Naive thymus-derived CD4-positive, alpha-beta T cell (primary cell): ENCODE data around the gene SPON1. TPM values are rescaled to one million over a fixed set of nuclear protein-coding genes. Genes with fewer than 3 reads are reported as not detected.

Experiments
- ATAC-seq: fragments of 150-1000 bp; cut with Tn5 transposase; 2 replicates; pipeline ENCODE4 v1.10.0; 2021; ENCODE audit warnings: mild to moderate bottlenecking, moderate library complexity
- CTCF ChIA-PET: fragments of 350-600 bp; sonication (Branson Sonifier 250); formaldehyde crosslinking; loops from one replicate; lab custom pipeline; 2021; ENCODE audit warnings: antibody characterized with exemption; lab: Charles Lee
- POLR2A ChIA-PET: fragments of 350-600 bp; sonication (Branson Sonifier 250); formaldehyde crosslinking; loops from one replicate; lab custom pipeline; 2021; ENCODE audit warnings: antibody characterized with exemption, inconsistent platforms; lab: Charles Lee
- DNase-seq, 9 donors: peaks; one replicate each; pipeline versions ENCODE4 v3.0.0 to v3.0.0-alpha.2; 2020 to 2022; ENCODE audit warnings: mixed read lengths in 1 of 9
- H3K27ac ChIP-seq: one replicate; pipeline ENCODE4 v1.7.0; 2013; ENCODE audit warnings: mild to moderate bottlenecking, low read depth, low read length, moderate library complexity
- H3K27me3 ChIP-seq, 2 donors: one replicate each; pipeline ENCODE4 v1.7.0; 2013; ENCODE audit warnings: low read length in 2 of 2, mild to moderate bottlenecking in 2 of 2, moderate library complexity in 2 of 2; ENCODE audit not compliant: control insufficient read depth in 2 of 2, insufficient read depth in 2 of 2
- H3K36me3 ChIP-seq, 3 experiments: 1 replicate in 2 of 3; 2 replicates in 1 of 3; pipeline ENCODE4 v1.7.0; 2013; ENCODE audit warnings: low read length in 3 of 3, mild to moderate bottlenecking in 3 of 3, moderate library complexity in 1 of 3; ENCODE audit not compliant: insufficient read depth in 3 of 3, control insufficient read depth in 2 of 3
- H3K4me1 ChIP-seq, 2 donors: one replicate each; pipeline ENCODE4 v1.7.0; 2013; ENCODE audit warnings: low read length in 2 of 2, mild to moderate bottlenecking in 2 of 2, moderate library complexity in 1 of 2; ENCODE audit not compliant: control insufficient read depth in 2 of 2, insufficient read depth in 2 of 2
- H3K4me3 ChIP-seq: 2 replicates; pipeline ENCODE4 v1.7.0; 2013; ENCODE audit warnings: mild to moderate bottlenecking, low read length
- H3K9me3 ChIP-seq, 3 experiments: 1 replicate in 2 of 3; 2 replicates in 1 of 3; pipeline ENCODE4 v1.7.0; 2013; ENCODE audit warnings: low read length in 3 of 3; ENCODE audit not compliant: control insufficient read depth in 2 of 3
- H3K27ac Mint-ChIP-seq, 9 donors: one replicate each; pipeline ENCODE4 v1.8.0; 2020 to 2022; ENCODE audit warnings: mixed read lengths in 9 of 9, mild to moderate bottlenecking in 8 of 9, moderate library complexity in 5 of 9, inconsistent platforms in 2 of 9
- H3K27me3 Mint-ChIP-seq, 5 donors: one replicate each; pipeline ENCODE4 v1.8.0; 2021 to 2022; ENCODE audit warnings: mixed read lengths in 5 of 5, mild to moderate bottlenecking in 1 of 5
- H3K36me3 Mint-ChIP-seq, 5 donors: one replicate each; pipeline ENCODE4 v1.8.0; 2020 to 2022; ENCODE audit warnings: mixed read lengths in 5 of 5, mild to moderate bottlenecking in 3 of 5, inconsistent platforms in 1 of 5
- H3K4me1 Mint-ChIP-seq, 7 donors: one replicate each; pipeline ENCODE4 v1.8.0; 2020 to 2022; ENCODE audit warnings: mixed read lengths in 7 of 7, mild to moderate bottlenecking in 3 of 7, inconsistent platforms in 1 of 7
- H3K4me3 Mint-ChIP-seq, 10 donors: one replicate each; pipeline ENCODE4 v1.8.0; 2020 to 2022; ENCODE audit warnings: mild to moderate bottlenecking in 10 of 10, mixed read lengths in 10 of 10, moderate library complexity in 6 of 10, inconsistent platforms in 2 of 10
- H3K9me3 Mint-ChIP-seq, 11 donors: one replicate each; pipeline ENCODE4 v1.8.0; 2020 to 2022; ENCODE audit warnings: mixed read lengths in 11 of 11, mild to moderate bottlenecking in 4 of 11, inconsistent platforms in 1 of 11, moderate library complexity in 1 of 11
- intact Hi-C, 2 donors: fragments of 100-400 bp; cut with micrococcal nuclease; formaldehyde crosslinking; loops; one replicate each; pipeline ENCODE4 v1.15.1; 2023
- polyA plus RNA-seq, 2 donors: library from polyadenylated mRNA; unstranded; fragments of 300-500 nt; fragmentation: Illumina TruSeq; gene quantifications; one replicate each; pipeline ENCODE4 v1.2.3, GENCODE V29; 2021
- total RNA-seq, 6 experiments: library from RNA in 5 of 6; stranded (reverse) in 5 of 6; gene quantifications; 1 replicate in 5 of 6; 2 replicates in 1 of 6; pipeline ENCODE4 v1.2.3 and lab custom pipeline; 2021 to 2026

SPON1 gene
- total and polyA plus RNA-seq, 7 experiments from 2014 or later = 0.35 to 20.8 (median 1.6) TPM

GRCh38 chr11:14118072-14118471 lies 155.5 kb downstream of the SPON1 start:
- no peak overlapping the region for H3K4me3 ChIP-seq
- DNase-seq (no peak), ATAC-seq (no peak)
- Mint-ChIP-seq H3K36me3 (peaks cover 0 to 13% (median 3%) of the 10 kb centered on the region in 5 donors), H3K27me3 (peaks cover 0 to 3% (median 0%) of the 10 kb centered on the region in 5 donors), H3K4me1 (peaks cover 4 to 22% (median 6%) of the 10 kb centered on the region in 7 donors), H3K4me3 (no peak overlapping the region), H3K27ac (no peak overlapping the region), H3K9me3 (peaks cover 0 to 9% (median 2%) of the 10 kb centered on the region in 11 donors)
- no peaks in the 10 kb centered on the region for H3K36me3 ChIP-seq
- no peaks in the 10 kb centered on the region for H3K4me1 ChIP-seq
- no peaks in the 10 kb centered on the region for H3K9me3 ChIP-seq
- no peaks in the 10 kb centered on the region for H3K27me3 ChIP-seq
- no peak overlapping the region for H3K27ac ChIP-seq
- intact Hi-C loops = no loop called here
- ChIA-PET CTCF (interaction anchor here (1.0 kb wide), 1 partner anchor 9 kb away, joined by 3 read pairs; no protein-coding TSS in a partner anchor), POLR2A (no interaction called here)

GRCh38 chr11:14119357-14119756 lies 156.8 kb downstream of the SPON1 start:
- ATAC-seq = no peak
- no peaks in the 10 kb centered on the region for H3K4me1 ChIP-seq
- H3K9me3 ChIP-seq = no peaks in the 10 kb centered on the region
- no peak overlapping the region for H3K4me3 Mint-ChIP-seq
- peaks cover 4 to 18% (median 6%) of the 10 kb centered on the region in 7 donors for H3K4me1 Mint-ChIP-seq
- H3K36me3 Mint-ChIP-seq = peaks cover 0 to 16% (median 10%) of the 10 kb centered on the region in 5 donors
- H3K27ac Mint-ChIP-seq = no peak overlapping the region
- no peak overlapping the region for H3K4me3 ChIP-seq
- no peak overlapping the region for H3K27ac ChIP-seq
- POLR2A ChIA-PET = no interaction called here
- H3K9me3 Mint-ChIP-seq = peaks cover 0 to 20% (median 4%) of the 10 kb centered on the region in 11 donors
- H3K27me3 Mint-ChIP-seq = peaks cover 0 to 3% (median 0%) of the 10 kb centered on the region in 5 donors
- no peaks in the 10 kb centered on the region for H3K27me3 ChIP-seq
- peak in 1 of 9 donors; percentile 1 for DNase-seq
- CTCF ChIA-PET = interaction anchor here (1.2 kb wide), 1 partner anchor 108 kb away, joined by 3 read pairs; no protein-coding TSS in a partner anchor
- H3K36me3 ChIP-seq = no peaks in the 10 kb centered on the region
- intact Hi-C loops = no loop called here

GRCh38 chr11:14124350-14124749 lies 161.8 kb downstream of the SPON1 start:
- POLR2A ChIA-PET = no interaction called here

DNA sequence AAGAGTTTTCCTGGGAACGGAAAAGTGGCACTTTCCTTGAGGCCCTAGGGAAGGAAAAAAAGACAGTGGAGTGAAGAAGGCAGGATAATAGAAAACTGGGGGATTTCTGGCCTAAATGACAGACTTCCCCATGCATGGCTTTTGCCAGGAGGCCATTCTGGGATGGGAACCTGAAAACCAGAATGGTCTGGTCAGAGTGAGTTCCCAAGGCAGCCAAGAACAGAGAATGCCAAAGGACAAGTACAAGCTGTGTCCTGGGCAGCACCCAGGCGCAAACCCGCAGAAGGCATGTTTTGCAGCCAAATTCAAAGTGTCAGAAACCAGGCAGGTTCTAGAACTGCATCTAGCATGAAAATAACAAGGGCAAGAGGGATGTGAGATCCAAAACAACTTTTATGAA lies 162.4 kb downstream of the SPON1 start:
- Mint-ChIP-seq H3K4me3 (no peak overlapping the region), H3K27ac (no peak overlapping the region), H3K36me3 (peaks cover 0 to 25% (median 13%) of the 10 kb centered on the region in 5 donors), H3K4me1 (peaks cover 0 to 8% (median 0%) of the 10 kb centered on the region in 7 donors), H3K27me3 (no peaks in the 10 kb centered on the region), H3K9me3 (peaks cover 0 to 22% (median 5%) of the 10 kb centered on the region in 11 donors)
- Histone ChIP-seq H3K9me3 (no peaks in the 10 kb centered on the region), H3K4me1 (no peaks in the 10 kb centered on the region), H3K36me3 (no peaks in the 10 kb centered on the region), H3K4me3 (no peak overlapping the region), H3K27ac (no peak overlapping the region), H3K27me3 (no peaks in the 10 kb centered on the region)
- no peak for ATAC-seq
- intact Hi-C loops = no loop called here
- CTCF ChIA-PET = no interaction called here
- DNase-seq = no peak
- POLR2A ChIA-PET = no interaction called here

More at GRCh38 chr11:14124350-14124749, 161.8 kb downstream of the SPON1 start:
- Mint-ChIP-seq H3K4me1 (peaks cover 0 to 8% (median 2%) of the 10 kb centered on the region in 7 donors), H3K27me3 (no peaks in the 10 kb centered on the region), H3K4me3 (no peak overlapping the region), H3K36me3 (peaks cover 0 to 19% (median 13%) of the 10 kb centered on the region in 5 donors), H3K9me3 (peaks cover 0 to 17% (median 4%) of the 10 kb centered on the region in 11 donors), H3K27ac (no peak overlapping the region)
- Histone ChIP-seq H3K36me3 (no peaks in the 10 kb centered on the region), H3K9me3 (no peaks in the 10 kb centered on the region), H3K27me3 (no peaks in the 10 kb centered on the region), H3K4me1 (no peaks in the 10 kb centered on the region), H3K4me3 (no peak overlapping the region), H3K27ac (no peak overlapping the region)
- DNase-seq (no peak), ATAC-seq (no peak)
- intact Hi-C loops = no loop called here
- CTCF ChIA-PET = interaction anchor here (0.9 kb wide), 1 partner anchor 88 kb away, joined by 3 read pairs; no protein-coding TSS in a partner anchor

DNA sequence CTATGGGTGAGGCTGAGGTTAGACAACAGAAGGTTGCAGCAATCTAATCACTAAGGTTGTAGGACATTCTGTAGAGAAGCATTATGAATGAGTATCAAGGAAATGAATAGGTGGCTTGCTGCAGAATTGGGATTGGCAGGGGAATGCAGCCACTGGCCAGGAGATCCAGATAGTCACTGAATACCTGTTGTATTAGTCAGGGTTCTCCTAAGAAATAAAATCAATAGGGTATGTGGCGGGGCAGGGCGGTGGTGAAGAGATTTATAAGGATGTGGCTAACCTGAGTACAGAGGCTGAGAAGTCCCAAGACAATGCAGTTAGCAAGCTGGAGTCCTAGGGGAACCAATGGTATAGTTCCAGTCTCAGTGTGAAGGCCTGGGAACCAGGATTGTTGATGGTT lies 163.0 kb downstream of the SPON1 start:
- Histone ChIP-seq H3K9me3 (no peaks in the 10 kb centered on the region), H3K27ac (no peak overlapping the region), H3K27me3 (no peaks in the 10 kb centered on the region), H3K4me1 (no peaks in the 10 kb centered on the region), H3K36me3 (no peaks in the 10 kb centered on the region), H3K4me3 (no peak overlapping the region)
- DNase-seq (no peak), ATAC-seq (no peak)
- H3K9me3 Mint-ChIP-seq = peaks cover 0 to 23% (median 5%) of the 10 kb centered on the region in 11 donors
- H3K27me3 Mint-ChIP-seq = no peaks in the 10 kb centered on the region
- POLR2A ChIA-PET = no interaction called here
- H3K4me1 Mint-ChIP-seq = peaks cover 0 to 8% (median 0%) of the 10 kb centered on the region in 7 donors
- intact Hi-C loops = no loop called here
- CTCF ChIA-PET = no interaction called here
- peak overlapping the region in 1 of 9 donors; percentile 38 for H3K27ac Mint-ChIP-seq
- H3K4me3 Mint-ChIP-seq = no peak overlapping the region
- peaks cover 0 to 26% (median 13%) of the 10 kb centered on the region in 5 donors for H3K36me3 Mint-ChIP-seq

DNA sequence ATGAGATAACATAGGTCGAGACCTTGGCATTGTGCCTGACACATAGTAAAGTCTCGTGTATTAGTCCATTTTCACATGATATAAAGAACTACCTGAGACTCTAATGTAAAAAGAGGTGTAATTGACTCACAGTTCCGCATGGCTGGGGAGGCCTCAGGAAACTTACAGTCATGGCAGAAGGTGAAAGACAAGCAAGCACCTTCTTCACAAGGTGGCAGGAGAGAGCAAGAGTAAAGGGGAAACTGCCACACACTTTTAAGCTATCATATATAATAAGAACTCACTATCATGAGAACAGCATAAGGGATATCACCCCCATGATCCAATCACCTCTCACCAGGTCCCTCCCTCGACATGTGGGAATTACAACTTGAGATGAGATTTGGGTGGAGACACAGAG lies 165.2 kb downstream of the SPON1 start:
- Mint-ChIP-seq H3K27me3 (peaks cover 0 to 2% (median 0%) of the 10 kb centered on the region in 5 donors), H3K27ac (no peak overlapping the region), H3K4me3 (no peak overlapping the region), H3K9me3 (peaks cover 0 to 23% (median 4%) of the 10 kb centered on the region in 11 donors), H3K36me3 (peaks cover 0 to 26% (median 10%) of the 10 kb centered on the region in 5 donors), H3K4me1 (peaks cover 0 to 10% (median 0%) of the 10 kb centered on the region in 7 donors)
- ChIA-PET POLR2A (no interaction called here), CTCF (no interaction called here)
- DNase-seq = no peak
- Histone ChIP-seq H3K27ac (no peak overlapping the region), H3K4me1 (no peaks in the 10 kb centered on the region), H3K27me3 (no peaks in the 10 kb centered on the region), H3K36me3 (no peaks in the 10 kb centered on the region), H3K4me3 (no peak overlapping the region), H3K9me3 (no peaks in the 10 kb centered on the region)
- intact Hi-C loops = no loop called here
- no peak for ATAC-seq

- Mint-ChIP-seq H3K27ac (peak overlapping the region in 1 of 9 donors; percentile 26), H3K36me3 (peaks cover 0 to 11% (median 3%) of the 10 kb centered on the region in 5 donors), H3K4me3 (no peak overlapping the region), H3K4me1 (peaks cover 0 to 3% (median 0%) of the 10 kb centered on the region in 7 donors), H3K27me3 (peaks cover 0 to 5% (median 0%) of the 10 kb centered on the region in 5 donors), H3K9me3 (peaks cover 0 to 16% (median 3%) of the 10 kb centered on the region in 11 donors)
- ChIA-PET CTCF (no interaction called here), POLR2A (no interaction called here)
- Histone ChIP-seq H3K4me1 (no peaks in the 10 kb centered on the region), H3K4me3 (no peak overlapping the region), H3K27me3 (no peaks in the 10 kb centered on the region), H3K9me3 (no peaks in the 10 kb centered on the region), H3K36me3 (no peaks in the 10 kb centered on the region), H3K27ac (no peak overlapping the region)
- ATAC-seq (no peak), DNase-seq (no peak)
- intact Hi-C loops = no loop called here
Measured at GRCh38 chr11:14132312-14132711, 169.8 kb downstream of the SPON1 start.
